BJ (cell line): ENCODE measurements around the gene CDHR3. TPM values are rescaled to one million over a fixed set of nuclear protein-coding genes. Genes with fewer than 3 reads are reported as not detected.

Experiments used
- CTCF ChIA-PET: fragments of 350-600 bp; formaldehyde crosslinking; extraction: SDS; loops from one replicate; lab custom pipeline; 2021; ENCODE audit warnings: antibody characterized with exemption, inconsistent platforms; lab: Yijun Ruan, JAX
- POLR2A ChIA-PET: fragments of 300-600 bp; sonication (Branson Sonifier 250); formaldehyde crosslinking; extraction: SDS; loops from one replicate; lab custom pipeline; 2021; ENCODE audit warnings: antibody characterized with exemption; lab: Charles Lee
- DNase-seq: peaks from one replicate; pipeline ENCODE4 v3.0.0-alpha.2; 2011; ENCODE audit warnings: low read depth
- H3K27me3 ChIP-seq: 2 replicates; pipeline ENCODE4 v1.6.0; 2011; ENCODE audit warnings: low read length; ENCODE audit not compliant: control insufficient read depth, insufficient read depth
- H3K36me3 ChIP-seq: 2 replicates; pipeline ENCODE4 v1.5.1; 2011; ENCODE audit warnings: low read length; ENCODE audit not compliant: control insufficient read depth, insufficient read depth
- H3K4me3 ChIP-seq: 2 replicates; pipeline ENCODE4 v1.5.1; 2011; ENCODE audit warnings: low read depth, mild to moderate bottlenecking, control low read depth, low read length
- polyA plus RNA-seq: library from polyadenylated mRNA; depleted of rRNA; stranded (reverse); fragments of >200 nt; gene quantifications from 2 replicates; pipeline ENCODE4 v1.2.3, GENCODE V29; 2011
- TF ChIP-seq, protein P1 (sequence below): IDR thresholded peaks from 2 replicates; pipeline ENCODE4 v1.5.1; 2011; ENCODE audit warnings: low read depth, mild to moderate bottlenecking, control low read depth, inconsistent platforms, low read length, moderate library complexity; ENCODE audit not compliant: insufficient read depth

The CDHR3 gene
- polyA plus RNA-seq, 1 experiment = 2.9 TPM

DNA sequence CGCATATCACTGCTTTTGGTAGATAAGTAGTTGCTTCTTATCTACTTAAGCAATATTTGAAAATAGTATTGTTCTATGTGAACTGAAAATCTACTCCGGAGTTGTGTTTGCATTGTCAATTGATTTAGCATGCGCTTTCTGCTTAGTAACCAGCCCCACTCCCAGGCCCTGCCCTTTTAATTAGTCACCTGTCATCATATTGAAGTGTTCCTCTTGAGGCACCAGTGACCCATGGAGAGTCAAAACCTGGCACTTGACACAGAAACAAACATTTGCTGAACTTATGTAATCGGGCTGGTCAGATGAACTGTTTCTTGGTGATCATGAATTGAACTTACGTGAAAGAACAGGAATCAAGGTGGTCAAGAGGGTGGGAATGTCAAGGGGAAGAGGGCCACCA lies 27.8 kb upstream of the CDHR3 start:
- no peak overlapping the region for H3K4me3 ChIP-seq
- POLR2A ChIA-PET = no interaction called here
- TF ChIP-seq, protein P1, sequence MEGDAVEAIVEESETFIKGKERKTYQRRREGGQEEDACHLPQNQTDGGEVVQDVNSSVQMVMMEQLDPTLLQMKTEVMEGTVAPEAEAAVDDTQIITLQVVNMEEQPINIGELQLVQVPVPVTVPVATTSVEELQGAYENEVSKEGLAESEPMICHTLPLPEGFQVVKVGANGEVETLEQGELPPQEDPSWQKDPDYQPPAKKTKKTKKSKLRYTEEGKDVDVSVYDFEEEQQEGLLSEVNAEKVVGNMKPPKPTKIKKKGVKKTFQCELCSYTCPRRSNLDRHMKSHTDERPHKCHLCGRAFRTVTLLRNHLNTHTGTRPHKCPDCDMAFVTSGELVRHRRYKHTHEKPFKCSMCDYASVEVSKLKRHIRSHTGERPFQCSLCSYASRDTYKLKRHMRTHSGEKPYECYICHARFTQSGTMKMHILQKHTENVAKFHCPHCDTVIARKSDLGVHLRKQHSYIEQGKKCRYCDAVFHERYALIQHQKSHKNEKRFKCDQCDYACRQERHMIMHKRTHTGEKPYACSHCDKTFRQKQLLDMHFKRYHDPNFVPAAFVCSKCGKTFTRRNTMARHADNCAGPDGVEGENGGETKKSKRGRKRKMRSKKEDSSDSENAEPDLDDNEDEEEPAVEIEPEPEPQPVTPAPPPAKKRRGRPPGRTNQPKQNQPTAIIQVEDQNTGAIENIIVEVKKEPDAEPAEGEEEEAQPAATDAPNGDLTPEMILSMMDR = no peak
- DNase-seq = no peak
- CTCF ChIA-PET = interaction anchor here (0.7 to 3.0 kb wide), 14 partner anchors 11 to 283 kb away, joined by 3 to 18 read pairs (median 6); no protein-coding TSS in a partner anchor
- H3K36me3 ChIP-seq = no peaks in the 10 kb centered on the region
- H3K27me3 ChIP-seq = no peaks in the 10 kb centered on the region; the same call in 1 of the 2 replicates

DNA sequence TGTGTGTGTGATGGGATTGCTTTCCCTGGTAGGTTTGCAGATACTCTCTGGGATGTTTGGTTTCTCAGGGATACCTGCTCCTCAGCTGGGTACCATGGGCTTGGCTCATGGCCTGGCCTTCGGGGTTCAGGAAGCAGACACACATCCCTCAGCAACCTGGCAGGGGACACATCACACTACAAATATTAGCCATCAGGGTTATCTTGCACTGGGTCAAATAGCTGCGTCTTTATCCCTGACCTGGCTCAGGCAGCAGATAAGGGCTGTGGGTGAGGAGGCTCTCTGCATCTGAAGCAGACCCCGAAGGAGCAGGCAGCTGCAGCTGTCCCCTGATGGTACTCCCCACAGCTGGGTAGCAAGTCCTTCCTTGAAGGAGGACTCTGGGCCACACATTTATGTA lies 25.7 kb upstream of the CDHR3 start:
- no peak for DNase-seq
- TF ChIP-seq, protein P1 = no peak
- CTCF ChIA-PET = interaction anchor here (0.8 to 2.0 kb wide), 4 partner anchors 72 to 225 kb away, joined by 3 to 9 read pairs (median 3); no protein-coding TSS in a partner anchor

DNA sequence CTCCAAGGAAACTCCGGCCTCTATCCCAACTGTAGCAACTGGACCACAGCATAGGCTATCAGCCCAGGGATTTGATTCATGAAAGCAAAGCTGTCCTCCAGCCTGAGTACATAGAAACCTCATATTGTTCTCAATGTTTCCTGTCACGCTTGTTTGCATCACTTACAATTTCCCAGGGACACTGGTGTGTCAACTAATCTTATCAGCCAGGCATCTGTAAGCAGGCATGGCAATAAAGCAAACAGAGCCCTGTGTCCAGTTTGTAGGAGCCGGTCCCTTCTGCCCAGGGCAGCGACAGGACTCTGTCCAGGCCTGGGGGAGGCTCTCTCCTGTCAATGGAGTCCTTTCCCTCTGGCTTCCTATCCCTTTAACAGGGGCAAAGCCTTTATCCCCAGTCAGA lies 23.0 kb upstream of the CDHR3 start:
- Histone ChIP-seq H3K36me3 (no peaks in the 10 kb centered on the region), H3K4me3 (no peak overlapping the region), H3K27me3 (no peaks in the 10 kb centered on the region; the same call in 1 of the 2 replicates)
- TF ChIP-seq, protein P1 = no peak
- ChIA-PET POLR2A (interaction anchor here (0.5 kb wide), 1 partner anchor 61 kb away, joined by 11 read pairs; no protein-coding TSS in a partner anchor), CTCF (interaction anchor here (1.0 kb wide), 1 partner anchor 11 kb away, joined by 4 read pairs; no protein-coding TSS in a partner anchor)
- DNase-seq = no peak

More for the DNA sequence above, 25.7 kb upstream of the CDHR3 start:
- H3K36me3 ChIP-seq = no peaks in the 10 kb centered on the region
- POLR2A ChIA-PET = no interaction called here
- no peaks in the 10 kb centered on the region; the same call in 1 of the 2 replicates for H3K27me3 ChIP-seq
- no peak overlapping the region for H3K4me3 ChIP-seq

DNA sequence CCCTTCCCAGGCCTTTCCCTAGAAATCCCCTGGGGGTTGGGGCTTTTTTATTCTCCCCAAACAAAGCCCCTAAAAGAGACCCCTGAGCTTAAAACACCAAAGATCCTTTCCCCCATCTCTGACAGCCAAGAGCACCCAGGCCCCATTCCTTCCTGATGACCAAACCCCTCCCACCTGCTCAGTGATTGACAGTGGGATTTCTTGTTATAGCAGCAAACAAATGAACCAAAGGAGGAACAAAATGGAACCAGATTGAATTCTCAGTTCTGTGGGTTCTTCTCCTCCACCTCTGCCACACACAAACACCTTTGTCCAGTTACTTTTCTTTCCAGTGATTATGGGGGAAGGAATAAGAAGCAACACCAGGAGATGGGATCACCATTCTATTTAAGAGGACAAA lies 21.5 kb upstream of the CDHR3 start:
- POLR2A ChIA-PET = no interaction called here
- CTCF ChIA-PET = interaction anchor here (1.0 kb wide), 1 partner anchor 9 kb away, joined by 3 read pairs; no protein-coding TSS in a partner anchor

DNA sequence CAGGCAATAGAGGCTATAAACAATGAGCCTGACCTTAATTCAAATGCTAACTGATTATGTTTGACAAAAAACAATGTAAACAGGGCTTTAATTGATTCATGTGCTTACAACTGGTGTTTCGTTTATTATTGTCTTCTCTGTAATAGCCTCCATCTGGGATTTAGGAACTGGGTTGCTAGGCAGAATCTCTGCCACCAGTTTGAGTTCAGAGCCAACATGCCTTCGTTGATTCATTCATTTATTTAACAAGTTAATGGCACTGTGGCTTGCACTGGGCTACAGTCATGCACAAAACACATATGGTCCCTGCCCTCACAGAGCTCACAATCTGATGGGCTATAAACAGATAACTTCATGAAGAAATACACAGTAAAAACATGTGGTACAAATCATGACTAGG lies 19.6 kb upstream of the CDHR3 start:
- POLR2A ChIA-PET = no interaction called here
- no peak for DNase-seq
- H3K36me3 ChIP-seq = no peaks in the 10 kb centered on the region
- H3K27me3 ChIP-seq = no peaks in the 10 kb centered on the region; the same call in 1 of the 2 replicates
- H3K4me3 ChIP-seq = no peak overlapping the region
- CTCF ChIA-PET = no interaction called here
- TF ChIP-seq, protein P1 = no peak

More for the DNA sequence above, 21.5 kb upstream of the CDHR3 start:
- TF ChIP-seq, protein P1 = no peak
- Histone ChIP-seq H3K27me3 (no peaks in the 10 kb centered on the region; the same call in 1 of the 2 replicates), H3K4me3 (no peak overlapping the region), H3K36me3 (no peaks in the 10 kb centered on the region)
- DNase-seq = no peak
